H1 (cell line): ENCODE data around the gene DPM2. TPM values are rescaled to one million over a fixed set of nuclear protein-coding genes. Genes with fewer than 3 reads are reported as not detected.

Source experiments
- CHD7 ChIP-seq: fragments of 300-600 bp; sonication (generic); IDR thresholded peaks from 2 replicates; pipeline ENCODE4 v1.7.1; 2012; ENCODE audit warnings: low read length, moderate library complexity, mild to moderate bottlenecking, inconsistent platforms; ENCODE audit not compliant: insufficient replicate concordance
- polyA plus RNA-seq, 7 experiments: library from polyadenylated mRNA; depleted of rRNA in 3 of 7; stranded (reverse) in 5 of 7; unstranded in 2 of 7; fragments of >200 nt in 5 of 7; fragments of 200-250 nt in 2 of 7; gene quantifications; 1 replicate in 5 of 7; 2 replicates in 1 of 7; 4 replicates in 1 of 7; pipeline versions ENCODE4 v1.2.1 to v1.2.3, GENCODE V29; 2011 to 2013; ENCODE audit warnings: missing spikeins in 2 of 7, mixed read lengths in 2 of 7
- total RNA-seq: library from RNA; stranded (reverse); fragmentation: NEBNext Ultra II Directional; extraction: Animal tissue kit (Norgen Biotek cat#: 25700); gene quantifications from 2 replicates; pipeline ENCODE4 v1.2.1, GENCODE V29; 2021

Gene DPM2
- total and polyA plus RNA-seq, 2 of the 8 experiments (the other 6 are each of a cell fraction or from before 2014, with no cell fraction given): 45.4 to 95.4 TPM

- TF ChIP-seq CHD7: no peak
- TF ChIP-seq, all 59 proteins: peak for 1
Measured at GRCh38 chr9:127943011-127943662, 5.5 kb upstream of the DPM2 start (continued).
